ENCODE results near the gene MNDA. TPM values are rescaled to one million over a fixed set of nuclear protein-coding genes. Genes with fewer than 3 reads are reported as not detected.

The MNDA gene
- not detected for total RNA-seq

GRCh38 chr1:158830904-158831507 is at the start of gene MNDA:
Gene MNDA, plus strand, starts transcription at chr1:158831351. Its CDS starts 10,803 bp downstream, at chr1:158842154.
- DNase-seq: no peak

- no peak for DNase-seq
Measured at GRCh38 chr1:158793604-158794003, 37.5 kb upstream of the MNDA start.

- DNase-seq: no peak
Measured at GRCh38 chr1:158794247-158794646, 36.9 kb upstream of the MNDA start.

GRCh38 chr1:158798531-158798930 is 32.6 kb upstream of the MNDA start:
- no peak for DNase-seq

GRCh38 chr1:158799689-158800088 is 31.5 kb upstream of the MNDA start:
- DNase-seq: no peak

- no peak for DNase-seq
Measured at GRCh38 chr1:158800526-158800925, 30.6 kb upstream of the MNDA start.

- no peak for DNase-seq
Measured at GRCh38 chr1:158801396-158801795, 29.8 kb upstream of the MNDA start.

GRCh38 chr1:158803678-158804077 is 27.5 kb upstream of the MNDA start:
- no peak for DNase-seq

- no peak for DNase-seq
Measured at GRCh38 chr1:158806916-158807536, 24.1 kb upstream of the MNDA start.

GRCh38 chr1:158809256-158809655 is 21.9 kb upstream of the MNDA start:
- DNase-seq: no peak

- DNase-seq: no peak
Measured at GRCh38 chr1:158809862-158810261, 21.3 kb upstream of the MNDA start.

GRCh38 chr1:158810311-158810710 is 20.8 kb upstream of the MNDA start:
- DNase-seq: no peak

- DNase-seq: no peak
Measured at GRCh38 chr1:158812336-158812735, 18.8 kb upstream of the MNDA start.

GRCh38 chr1:158813164-158813563 is 18.0 kb upstream of the MNDA start:
- DNase-seq: no peak

- DNase-seq: no peak
Measured at GRCh38 chr1:158814970-158815369, 16.2 kb upstream of the MNDA start.

- DNase-seq: no peak
Measured at GRCh38 chr1:158818560-158818959, 12.6 kb upstream of the MNDA start.

- no peak for DNase-seq
Measured at GRCh38 chr1:158818975-158819431, 12.1 kb upstream of the MNDA start.

GRCh38 chr1:158819461-158820443 is 11.4 kb upstream of the MNDA start:
- DNase-seq: no peak

- no peak for DNase-seq
Measured at GRCh38 chr1:158821723-158822122, 9.4 kb upstream of the MNDA start.

GRCh38 chr1:158830074-158830677 is 975 bp upstream of the MNDA start:
- no peak for DNase-seq

- DNase-seq: no peak
Measured at GRCh38 chr1:158833264-158833663, 2.1 kb downstream of the MNDA start.

- no peak for DNase-seq
Measured at GRCh38 chr1:158836038-158836437, 4.9 kb downstream of the MNDA start.

- DNase-seq: no peak
Measured at GRCh38 chr1:158838660-158839059, 7.5 kb downstream of the MNDA start.

Data from effector CD4-positive, alpha-beta T cell (primary cell).